Hematopoietic multipotent progenitor cell treated with erythropoietin and hydrocortisone succinate and interleukin-3 and kit ligand, for 4 days (in vitro differentiated cells): Measurements from ENCODE around the gene MPZL1.
"Not testable (repeated sequence)": the region's sequence is repeated elsewhere in the genome, so short reads cannot be mapped to it uniquely, and the experiment has no call there.

Experiments
- DNase-seq: peaks from one replicate; pipeline ENCODE4 v3.0.0-alpha.2; 2015

MPZL1 gene

GRCh38 chr1:167719715-167720421 lies 1.9 kb upstream of the MPZL1 start:
- not testable (repeated sequence) for DNase-seq

GRCh38 chr1:167720965-167721616 lies 691 bp upstream of the MPZL1 start:
- peak; percentile 68 for DNase-seq

- peak; percentile 63 for DNase-seq
These were observed 529 bp downstream of the MPZL1 start for GRCh38 chr1:167722152-167722869.

GRCh38 chr1:167722870-167723251 lies 1.1 kb downstream of the MPZL1 start:
- no peak for DNase-seq

GRCh38 chr1:167723707-167724323 lies 2.0 kb downstream of the MPZL1 start:
- peak; percentile 54 for DNase-seq

GRCh38 chr1:167726008-167726407 lies 4.2 kb downstream of the MPZL1 start:
- no peak for DNase-seq

GRCh38 chr1:167728818-167729410 lies 7.1 kb downstream of the MPZL1 start:
- no peak for DNase-seq

GRCh38 chr1:167734227-167734626 lies 12.4 kb downstream of the MPZL1 start:
- no peak for DNase-seq

GRCh38 chr1:167734841-167735240 lies 13.1 kb downstream of the MPZL1 start:
- DNase-seq = no peak

GRCh38 chr1:167737169-167737568 lies 15.4 kb downstream of the MPZL1 start:
- peak; percentile 57 for DNase-seq

GRCh38 chr1:167738158-167738557 lies 16.4 kb downstream of the MPZL1 start:
- no peak for DNase-seq

- DNase-seq = no peak
These were observed 18.0 kb downstream of the MPZL1 start for GRCh38 chr1:167739752-167740151.

GRCh38 chr1:167741103-167741502 lies 19.3 kb downstream of the MPZL1 start:
- not testable (repeated sequence) for DNase-seq

- not testable (repeated sequence) for DNase-seq
These were observed 20.7 kb downstream of the MPZL1 start for GRCh38 chr1:167742392-167743057.

- no peak for DNase-seq
These were observed 23.1 kb downstream of the MPZL1 start for GRCh38 chr1:167744901-167745300.

GRCh38 chr1:167746013-167746672 lies 24.4 kb downstream of the MPZL1 start:
- no peak for DNase-seq

- no peak for DNase-seq
These were observed 25.3 kb downstream of the MPZL1 start for GRCh38 chr1:167746988-167747655.

GRCh38 chr1:167747988-167748387 lies 26.2 kb downstream of the MPZL1 start:
- DNase-seq = peak; percentile 55

GRCh38 chr1:167748906-167749305 lies 27.1 kb downstream of the MPZL1 start:
- no peak for DNase-seq

- no peak for DNase-seq
These were observed 28.0 kb downstream of the MPZL1 start for GRCh38 chr1:167749741-167750140.

GRCh38 chr1:167750641-167751040 lies 28.9 kb downstream of the MPZL1 start:
- no peak for DNase-seq
